H1 (cell line): Measurements from ENCODE around the gene TBK1. TPM values are rescaled to one million over a fixed set of nuclear protein-coding genes. Genes with fewer than 3 reads are reported as not detected.

Experiments used
- BRCA1 ChIP-seq: IDR thresholded peaks from 2 replicates; pipeline ENCODE4 v1.6.1; 2012; ENCODE audit warnings: low read depth, low read length, improper control_type of control experiment
- EZH2 ChIP-seq: fragments of 200-600 bp; sonication (generic); IDR thresholded peaks from 2 replicates; pipeline ENCODE4 v1.7.1; 2012; ENCODE audit warnings: low read depth, mild to moderate bottlenecking, moderate library complexity, low read length, inconsistent platforms; ENCODE audit not compliant: severe bottlenecking
- HDAC6 ChIP-seq: IDR thresholded peaks from one replicate; pipeline ENCODE4 v1.7.1; 2012; ENCODE audit warnings: low read depth, mild to moderate bottlenecking, inconsistent platforms, low read length, moderate library complexity
- MAX ChIP-seq: IDR thresholded peaks from 2 replicates; pipeline ENCODE4 v1.6.1; 2012; ENCODE audit warnings: inconsistent platforms
- SP4 ChIP-seq: IDR thresholded peaks from 2 replicates; pipeline ENCODE4 v1.6.1; 2012; ENCODE audit warnings: low read length, inconsistent platforms
- polyA plus RNA-seq, 7 experiments: library from polyadenylated mRNA; depleted of rRNA in 3 of 7; stranded (reverse) in 5 of 7; unstranded in 2 of 7; fragments of >200 nt in 5 of 7; fragments of 200-250 nt in 2 of 7; gene quantifications; 1 replicate in 5 of 7; 2 replicates in 1 of 7; 4 replicates in 1 of 7; pipeline versions ENCODE4 v1.2.1 to v1.2.3, GENCODE V29; 2011 to 2013; ENCODE audit warnings: missing spikeins in 2 of 7, mixed read lengths in 2 of 7
- total RNA-seq: library from RNA; stranded (reverse); fragmentation: NEBNext Ultra II Directional; extraction: Animal tissue kit (Norgen Biotek cat#: 25700); gene quantifications from 2 replicates; pipeline ENCODE4 v1.2.1, GENCODE V29; 2021

Gene TBK1
- total and polyA plus RNA-seq, 2 of the 8 experiments (the other 6 are each of a cell fraction or from before 2014, with no cell fraction given) = 5.3 to 20.4 TPM

- no peak for TF ChIP-seq BRCA1
- TF ChIP-seq EZH2 = no peak
- no peak for TF ChIP-seq SP4
- no peak for TF ChIP-seq HDAC6
- no peak for TF ChIP-seq MAX
- TF ChIP-seq, all 59 proteins: peak for 0
These were observed 76.7 kb downstream of the TBK1 start (continued) for GRCh38 chr12:64528616-64529015.
